Measurements from ENCODE around the gene CCDC201. TPM values are rescaled to one million over a fixed set of nuclear protein-coding genes. Genes with fewer than 3 reads are reported as not detected.

The CCDC201 gene
- total RNA-seq, 1 donor from 2014 or later = not detected

Other genes with a start within 250 kb of the CCDC201 start
- not detected in 2 replicates for gene IGFBP1, start 15.4 kb upstream of the CCDC201 start, total RNA-seq
- gene IGFBP3, start 48.2 kb upstream of the CCDC201 start, total RNA-seq = 1,092 and 1,283 TPM in 2 replicates

Data from astrocyte (in vitro differentiated cells and primary cell).